ENCODE data around the gene NPAS4.
"Not testable (repeated sequence)": the region's sequence is repeated elsewhere in the genome, so short reads cannot be mapped to it uniquely, and the experiment has no call there.

The NPAS4 gene

DNA sequence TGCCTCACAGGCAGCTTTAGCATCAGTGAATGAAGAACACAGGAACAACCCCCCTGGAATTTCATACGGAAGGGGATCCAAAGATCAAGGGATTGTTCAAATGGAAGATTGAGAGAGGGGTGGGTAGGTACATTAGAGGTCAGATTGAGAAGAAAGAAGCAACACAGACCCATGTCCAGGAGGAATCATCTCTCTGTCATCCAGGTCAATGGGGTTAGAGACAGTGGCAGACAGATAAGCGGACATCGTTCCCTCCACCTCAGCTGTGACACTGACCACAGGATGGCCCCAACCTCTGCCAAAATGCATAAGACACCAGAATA lies 1.9 kb upstream of the NPAS4 start:
- H3K27ac ChIP-seq (ENCODE audit: low read depth, low read length), result no peak overlapping the region
- H3K27me3 ChIP-seq (ENCODE audit: control insufficient read depth in 1 of 2, insufficient read depth in 2 of 2, low read length in 2 of 2), result no peaks in the 10 kb centered on the region
- H3K36me3 ChIP-seq (ENCODE audit: insufficient read depth, low read length), result peaks cover 32% of the 10 kb centered on the region
- peaks cover 40% of the 10 kb centered on the region for H3K4me1 ChIP-seq (ENCODE audit: insufficient read depth, low read length)
- H3K9me3 ChIP-seq (ENCODE audit: low read length), result no peaks in the 10 kb centered on the region
- no peak overlapping the region for H3K9ac ChIP-seq (ENCODE audit: low read length)
- no peak overlapping the region for H3K4me3 ChIP-seq (ENCODE audit: low read depth in 1 of 2, low read length in 2 of 2)

DNA sequence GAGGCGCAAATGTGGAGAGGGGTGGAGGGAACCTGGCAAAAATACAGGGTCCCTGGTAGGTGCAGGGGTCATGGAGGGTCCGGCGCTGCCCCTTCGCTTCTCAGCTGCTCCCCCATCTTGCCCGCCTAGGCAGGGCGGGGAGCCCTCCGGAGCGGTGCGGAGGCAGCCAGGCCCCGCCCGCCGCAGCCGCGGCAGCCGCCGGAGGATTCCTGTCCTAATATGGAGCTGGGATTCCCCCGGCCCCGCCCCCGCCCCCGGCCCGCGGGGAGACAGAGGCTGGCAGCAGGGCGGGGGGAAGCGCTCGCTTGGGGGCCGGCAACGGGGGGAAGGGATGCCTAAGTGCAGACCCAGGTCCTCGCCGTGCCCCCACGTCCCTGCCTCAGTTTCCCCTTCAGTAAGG lies 1.0 kb upstream of the NPAS4 start:
- H3K4me3 ChIP-seq (ENCODE audit: low read depth in 1 of 2, low read length in 2 of 2), result peak overlapping the region in 1 of 2 donors; percentile 39
- H3K27me3 ChIP-seq (ENCODE audit: control insufficient read depth in 1 of 2, insufficient read depth in 2 of 2, low read length in 2 of 2), result no peaks in the 10 kb centered on the region
- H3K9me3 ChIP-seq (ENCODE audit: low read length), result no peaks in the 10 kb centered on the region
- no peak overlapping the region for H3K27ac ChIP-seq (ENCODE audit: low read depth, low read length)
- peaks cover 34% of the 10 kb centered on the region for H3K4me1 ChIP-seq (ENCODE audit: insufficient read depth, low read length)
- peaks cover 41% of the 10 kb centered on the region for H3K36me3 ChIP-seq (ENCODE audit: insufficient read depth, low read length)
- H3K9ac ChIP-seq (ENCODE audit: low read length), result no peak overlapping the region

DNA sequence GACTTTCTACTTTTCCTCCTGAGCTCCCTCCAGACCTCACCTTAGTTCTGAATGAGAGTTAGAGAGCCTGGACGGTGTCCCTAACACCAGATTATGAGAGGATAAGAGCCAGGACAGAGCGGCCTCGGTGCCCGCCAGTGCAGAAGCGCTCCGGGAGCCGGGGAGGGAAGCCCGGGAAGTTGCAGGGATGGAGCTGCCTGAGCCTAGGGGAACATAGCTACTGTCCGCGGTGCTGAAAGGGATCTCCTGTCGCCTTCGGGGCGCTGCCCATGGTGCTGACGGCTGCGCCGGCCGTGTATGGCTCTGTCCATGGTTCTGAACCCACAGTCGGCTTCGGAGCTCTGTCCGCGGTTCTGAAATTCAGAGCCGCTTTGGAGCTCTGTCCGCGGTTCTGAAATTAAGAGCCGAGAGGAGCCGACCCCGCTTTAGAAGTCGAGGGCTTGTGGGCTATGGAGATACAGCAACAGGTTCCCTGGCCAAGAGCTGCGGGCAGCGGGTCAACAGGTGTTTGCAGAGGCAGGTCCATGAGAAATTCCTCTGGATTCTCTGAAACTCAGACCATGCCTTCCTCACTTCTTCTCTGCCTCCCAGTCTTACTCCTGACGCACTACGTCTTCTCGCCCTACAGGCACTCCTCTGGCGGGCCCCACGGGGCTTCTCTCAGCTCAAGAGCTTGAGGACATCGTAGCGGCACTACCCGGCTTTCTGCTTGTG lies 814 bp downstream of the NPAS4 start:
- H3K27me3 ChIP-seq (ENCODE audit: control insufficient read depth in 1 of 2, insufficient read depth in 2 of 2, low read length in 2 of 2), result no peaks in the 10 kb centered on the region
- H3K27ac ChIP-seq (ENCODE audit: low read depth, low read length), result no peak overlapping the region
- no peak overlapping the region for H3K4me3 ChIP-seq (ENCODE audit: low read depth in 1 of 2, low read length in 2 of 2)

DNA sequence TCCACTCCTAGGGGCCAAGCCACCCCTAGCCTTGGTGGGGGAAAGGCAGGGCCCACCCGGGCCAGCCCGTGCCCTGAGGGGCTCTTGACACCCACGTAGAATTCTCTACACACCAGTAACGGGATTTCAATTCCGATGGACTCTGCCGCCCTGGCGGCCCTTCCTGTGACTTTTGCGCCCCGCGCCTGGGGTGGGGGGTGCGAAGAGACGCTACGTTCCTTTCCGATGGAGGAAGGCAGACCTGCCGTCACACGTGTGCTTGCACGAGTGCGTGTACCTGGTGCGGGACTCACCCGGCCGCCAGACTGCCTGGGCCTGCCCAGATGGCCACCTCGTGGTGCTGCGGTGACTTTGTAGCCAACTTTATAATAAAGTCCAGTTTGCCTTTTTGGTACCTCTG lies 5.5 kb downstream of the NPAS4 start:
- no peak overlapping the region for H3K9ac ChIP-seq (ENCODE audit: low read length)
- no peak overlapping the region for H3K4me3 ChIP-seq (ENCODE audit: low read depth in 1 of 2, low read length in 2 of 2)
- H3K9me3 ChIP-seq (ENCODE audit: low read length), result no peaks in the 10 kb centered on the region
- H3K27ac ChIP-seq (ENCODE audit: low read depth, low read length), result no peak overlapping the region
- peaks cover 50% of the 10 kb centered on the region for H3K36me3 ChIP-seq (ENCODE audit: insufficient read depth, low read length)
- no peaks in the 10 kb centered on the region for H3K27me3 ChIP-seq (ENCODE audit: control insufficient read depth in 1 of 2, insufficient read depth in 2 of 2, low read length in 2 of 2)
- H3K4me1 ChIP-seq (ENCODE audit: insufficient read depth, low read length), result no peaks in the 10 kb centered on the region

More for the DNA sequence above, 814 bp downstream of the NPAS4 start:
- no peak overlapping the region for H3K9ac ChIP-seq (ENCODE audit: low read length)
- peaks cover 54% of the 10 kb centered on the region for H3K36me3 ChIP-seq (ENCODE audit: insufficient read depth, low read length)
- H3K9me3 ChIP-seq (ENCODE audit: low read length), result no peaks in the 10 kb centered on the region
- peaks cover 34% of the 10 kb centered on the region for H3K4me1 ChIP-seq (ENCODE audit: insufficient read depth, low read length)

DNA sequence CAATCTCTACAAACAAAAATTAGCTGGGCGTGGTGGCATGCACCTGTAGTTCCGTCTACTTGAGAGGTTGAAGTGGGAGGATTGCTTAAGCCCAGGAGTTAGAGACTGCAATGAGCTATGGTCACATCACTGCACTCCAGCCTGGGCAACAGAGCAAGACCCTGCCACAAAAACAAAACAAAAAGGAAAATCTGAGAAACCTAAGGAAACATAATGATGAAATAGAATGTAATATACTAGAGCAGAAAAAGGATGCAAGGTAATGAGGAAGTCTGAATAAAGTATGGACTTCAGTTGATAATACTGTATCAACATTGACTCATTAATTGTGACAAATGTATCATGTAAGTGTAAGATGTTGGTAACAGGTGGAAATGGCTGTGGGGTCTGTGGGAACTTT lies 8.1 kb downstream of the NPAS4 start:
- H3K9me3 ChIP-seq (ENCODE audit: low read length), result no peaks in the 10 kb centered on the region
- no peak overlapping the region for H3K9ac ChIP-seq (ENCODE audit: low read length)
- H3K27ac ChIP-seq (ENCODE audit: low read depth, low read length), result no peak overlapping the region
- peaks cover 34% of the 10 kb centered on the region for H3K36me3 ChIP-seq (ENCODE audit: insufficient read depth, low read length)
- no peak overlapping the region for H3K4me3 ChIP-seq (ENCODE audit: low read depth in 1 of 2, low read length in 2 of 2)
- no peaks in the 10 kb centered on the region for H3K27me3 ChIP-seq (ENCODE audit: control insufficient read depth in 1 of 2, insufficient read depth in 2 of 2, low read length in 2 of 2)
- H3K4me1 ChIP-seq (ENCODE audit: insufficient read depth, low read length), result no peaks in the 10 kb centered on the region

DNA sequence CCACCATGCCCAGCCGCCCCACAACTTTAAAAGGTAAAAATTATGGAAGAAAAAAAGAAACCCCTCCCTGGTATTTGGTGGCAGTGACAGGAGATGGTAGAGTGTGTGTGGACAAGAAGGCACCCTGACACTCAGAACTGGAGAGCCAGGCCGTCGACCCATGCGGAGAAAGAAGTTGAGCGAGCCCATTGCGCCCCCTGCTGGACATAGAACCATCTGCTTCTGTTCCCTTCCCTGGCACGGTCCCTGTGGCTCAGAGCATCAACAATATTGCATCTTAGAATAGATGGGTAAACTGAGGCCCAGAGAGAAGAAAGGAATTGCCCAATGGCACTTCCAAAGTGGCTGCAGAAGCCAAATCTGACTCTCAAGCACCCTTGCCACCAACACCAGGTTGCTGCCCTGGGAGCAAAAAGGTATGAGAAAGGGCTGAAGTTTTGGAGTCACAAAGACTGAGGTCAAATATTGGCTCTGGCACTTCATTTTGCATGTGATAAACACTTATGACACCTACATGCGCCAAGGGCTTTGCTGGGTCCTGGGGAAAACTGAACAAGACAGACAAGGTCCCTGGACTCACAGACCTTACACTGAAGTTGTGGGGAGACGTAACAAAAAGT lies 9.3 kb downstream of the NPAS4 start:
- H3K9ac ChIP-seq (ENCODE audit: low read length), result no peak overlapping the region
- H3K36me3 ChIP-seq (ENCODE audit: insufficient read depth, low read length), result peaks cover 27% of the 10 kb centered on the region
- no peaks in the 10 kb centered on the region for H3K27me3 ChIP-seq (ENCODE audit: control insufficient read depth in 1 of 2, insufficient read depth in 2 of 2, low read length in 2 of 2)
- no peaks in the 10 kb centered on the region for H3K4me1 ChIP-seq (ENCODE audit: insufficient read depth, low read length)
- no peaks in the 10 kb centered on the region for H3K9me3 ChIP-seq (ENCODE audit: low read length)
- no peak overlapping the region for H3K27ac ChIP-seq (ENCODE audit: low read depth, low read length)
- H3K4me3 ChIP-seq (ENCODE audit: low read depth in 1 of 2, low read length in 2 of 2), result no peak overlapping the region

DNA sequence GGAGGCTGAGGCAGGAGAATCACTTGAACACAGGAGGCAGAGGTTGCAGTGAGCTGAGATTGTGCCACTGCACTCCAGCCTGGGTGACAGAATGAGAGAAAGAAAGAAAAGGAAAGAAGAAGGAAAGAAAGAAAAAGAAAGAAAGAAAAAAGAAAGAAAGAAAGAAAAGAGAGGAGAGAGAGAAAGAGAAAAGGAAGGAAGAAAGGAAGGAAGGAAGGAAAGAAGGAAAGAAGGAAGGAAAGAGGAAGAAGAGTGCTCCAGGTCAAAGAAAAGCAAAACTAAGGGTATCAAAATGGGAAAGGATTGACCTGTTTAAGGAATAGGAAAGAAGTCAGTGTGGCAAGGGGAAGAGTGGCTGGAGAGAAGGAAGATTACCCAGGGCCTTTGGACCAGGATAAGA lies 10.5 kb downstream of the NPAS4 start:
- not testable (repeated sequence) for H3K9me3 ChIP-seq (ENCODE audit: low read length); H3K4me1 ChIP-seq (ENCODE audit: insufficient read depth, low read length); H3K27ac ChIP-seq (ENCODE audit: low read depth, low read length); H3K27me3 ChIP-seq (ENCODE audit: control insufficient read depth in 1 of 2, insufficient read depth in 2 of 2, low read length in 2 of 2); H3K9ac ChIP-seq (ENCODE audit: low read length); H3K4me3 ChIP-seq (ENCODE audit: low read depth in 1 of 2, low read length in 2 of 2)
- peaks cover 27% of the 10 kb centered on the region for H3K36me3 ChIP-seq (ENCODE audit: insufficient read depth, low read length)

DNA sequence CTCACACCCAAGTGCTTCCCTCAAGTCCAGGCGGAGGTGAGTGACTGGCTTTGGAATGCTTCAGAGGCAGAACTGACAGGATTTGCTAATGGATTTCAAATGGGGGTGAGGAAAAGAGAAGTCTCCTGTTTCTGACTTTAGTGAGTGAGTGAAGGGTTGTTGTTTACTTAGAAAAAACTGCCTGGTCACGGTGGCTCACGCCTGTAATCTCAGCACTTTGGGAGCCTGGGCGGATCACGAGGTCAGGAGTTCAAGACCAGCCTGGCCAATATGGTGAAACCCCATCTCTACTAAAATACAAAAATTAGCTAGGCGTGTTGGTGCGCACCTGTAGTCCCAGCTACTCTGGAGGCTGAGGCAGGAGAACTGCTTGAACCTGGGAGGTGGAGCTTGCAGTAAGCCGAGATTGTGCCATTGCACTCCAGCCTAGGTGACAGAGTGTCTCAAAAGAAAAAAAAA lies 11.1 kb downstream of the NPAS4 start:
- H3K9me3 ChIP-seq (ENCODE audit: low read length); H3K4me3 ChIP-seq (ENCODE audit: low read depth in 1 of 2, low read length in 2 of 2); H3K27me3 ChIP-seq (ENCODE audit: control insufficient read depth in 1 of 2, insufficient read depth in 2 of 2, low read length in 2 of 2); H3K27ac ChIP-seq (ENCODE audit: low read depth, low read length); H3K9ac ChIP-seq (ENCODE audit: low read length); H3K4me1 ChIP-seq (ENCODE audit: insufficient read depth, low read length): not testable (repeated sequence)
- H3K36me3 ChIP-seq (ENCODE audit: insufficient read depth, low read length), result peaks cover 28% of the 10 kb centered on the region

DNA sequence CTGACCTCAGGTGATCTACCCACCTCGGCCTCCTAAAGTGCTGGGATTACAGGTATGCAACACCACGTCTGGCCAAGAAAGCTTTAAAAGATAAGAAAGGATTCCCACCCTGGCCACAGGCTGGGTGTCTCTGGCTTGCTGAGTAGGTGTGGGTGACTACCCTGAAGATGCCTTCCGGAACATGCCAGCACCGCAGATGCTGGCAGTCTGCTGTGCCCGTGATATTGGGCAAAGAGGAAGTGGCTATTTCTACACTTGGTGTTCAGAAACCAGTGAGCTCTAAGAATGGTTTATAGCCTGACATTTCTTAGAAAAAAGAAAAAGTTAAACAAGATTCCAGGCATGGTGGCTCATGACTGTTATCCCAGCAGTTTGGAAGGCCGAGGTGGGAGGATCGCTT lies 11.8 kb downstream of the NPAS4 start:
- H3K27ac ChIP-seq (ENCODE audit: low read depth, low read length), result no peak overlapping the region
- H3K4me1 ChIP-seq (ENCODE audit: insufficient read depth, low read length), result peaks cover under 1% of the 10 kb centered on the region
- no peak overlapping the region for H3K4me3 ChIP-seq (ENCODE audit: low read depth in 1 of 2, low read length in 2 of 2)
- no peak overlapping the region for H3K9ac ChIP-seq (ENCODE audit: low read length)
- no peaks in the 10 kb centered on the region for H3K27me3 ChIP-seq (ENCODE audit: control insufficient read depth in 1 of 2, insufficient read depth in 2 of 2, low read length in 2 of 2)
- H3K36me3 ChIP-seq (ENCODE audit: insufficient read depth, low read length), result peaks cover 29% of the 10 kb centered on the region
- no peaks in the 10 kb centered on the region for H3K9me3 ChIP-seq (ENCODE audit: low read length)

DNA sequence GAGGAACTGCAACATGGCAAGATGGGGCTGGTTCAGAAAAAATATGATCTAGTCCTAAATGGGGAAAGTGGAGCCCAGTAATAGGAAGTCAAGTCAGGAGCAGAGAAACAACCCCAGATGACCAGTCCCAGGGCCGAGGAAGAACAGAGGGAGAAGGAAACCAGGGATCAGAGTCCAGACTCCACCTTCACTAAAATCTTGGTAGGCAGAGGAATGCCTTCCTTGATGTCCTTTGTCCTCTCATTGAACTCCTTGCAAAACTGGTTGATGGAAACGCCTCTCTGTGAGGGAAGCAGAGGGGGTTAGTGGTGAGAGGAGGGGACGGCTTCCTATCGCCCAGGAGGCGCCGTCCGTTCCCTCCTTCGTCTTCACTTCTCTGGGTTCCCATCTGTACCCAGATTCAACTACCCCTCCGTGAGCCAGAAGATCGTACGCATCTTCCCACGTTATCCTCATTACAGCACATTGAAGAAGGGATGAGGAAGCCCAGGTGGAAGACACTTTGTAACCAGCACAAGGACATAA lies 17.2 kb downstream of the NPAS4 start:
- no peaks in the 10 kb centered on the region for H3K9me3 ChIP-seq (ENCODE audit: low read length)
- H3K9ac ChIP-seq (ENCODE audit: low read length), result peak overlapping the region; percentile 80
- H3K27ac ChIP-seq (ENCODE audit: low read depth, low read length), result peak overlapping the region; percentile 82
- peaks cover 8% of the 10 kb centered on the region for H3K4me1 ChIP-seq (ENCODE audit: insufficient read depth, low read length)
- H3K4me3 ChIP-seq (ENCODE audit: low read depth in 1 of 2, low read length in 2 of 2), result peak overlapping the region; percentile 60 to 96
- H3K27me3 ChIP-seq (ENCODE audit: control insufficient read depth in 1 of 2, insufficient read depth in 2 of 2, low read length in 2 of 2), result no peaks in the 10 kb centered on the region
- H3K36me3 ChIP-seq (ENCODE audit: insufficient read depth, low read length), result peaks cover 25% of the 10 kb centered on the region

DNA sequence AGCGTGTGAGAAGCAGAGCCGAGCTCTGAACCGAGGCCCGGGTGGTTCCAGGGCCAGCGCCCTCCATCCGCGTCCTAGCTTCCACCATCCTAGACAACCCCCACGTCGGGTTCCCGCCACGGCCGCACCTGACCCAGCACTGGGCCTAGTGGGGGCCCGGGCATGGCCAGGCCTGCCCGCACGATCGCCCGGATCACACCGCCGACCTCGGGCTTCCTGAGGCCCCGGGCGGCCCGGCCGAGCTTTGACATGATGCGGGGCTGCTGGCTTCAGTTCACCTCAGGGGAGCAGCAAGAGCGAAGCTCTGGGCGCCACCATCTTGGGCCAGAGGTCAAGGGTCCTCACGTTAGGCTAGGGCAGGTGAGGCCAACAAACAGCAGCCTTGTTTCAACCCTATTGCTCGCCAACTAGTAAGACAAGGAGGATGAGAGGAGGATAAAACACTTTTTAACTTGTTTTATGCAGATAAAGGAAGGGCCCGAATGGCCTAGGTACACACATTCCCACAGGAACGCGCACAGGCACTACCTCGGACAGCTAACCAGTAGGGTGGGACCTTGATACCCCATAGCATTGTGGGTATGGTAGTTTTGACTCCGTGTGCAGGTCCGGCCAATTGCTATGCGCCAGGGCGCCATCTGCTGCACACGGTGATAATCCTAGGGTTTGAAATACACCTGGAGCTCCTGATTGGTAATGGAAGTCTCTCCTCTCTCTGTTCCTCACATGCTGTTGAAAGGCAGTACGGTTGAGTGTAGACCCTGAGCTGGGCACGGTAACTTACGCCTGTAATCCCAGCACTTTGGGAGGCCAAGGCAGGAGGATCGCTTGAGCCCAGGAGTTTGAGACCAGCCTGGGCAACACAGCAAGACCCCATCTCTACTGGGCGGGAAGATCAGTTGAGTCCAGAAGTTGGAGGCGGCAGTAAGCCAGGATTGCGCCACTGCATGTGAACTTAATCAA lies 17.9 kb downstream of the NPAS4 start, which contains the start of gene MRPL11:
Gene MRPL11 (minus strand): TSS at position 345 of the 963 bp plus-strand sequence. CDS start 94 bp downstream, at position 251.
- Histone ChIP-seq H3K9me3 (ENCODE audit: low read length) (no peaks in the 10 kb centered on the region), H3K4me3 (ENCODE audit: low read depth in 1 of 2, low read length in 2 of 2) (peak within 1 kb of the TSS; percentile 60 to 96), H3K27ac (ENCODE audit: low read depth, low read length) (peak within 1 kb of the TSS; percentile 82), H3K4me1 (ENCODE audit: insufficient read depth, low read length) (peaks cover 8% of the 10 kb centered on the region), H3K27me3 (ENCODE audit: control insufficient read depth in 1 of 2, insufficient read depth in 2 of 2, low read length in 2 of 2) (no peaks in the 10 kb centered on the region), H3K36me3 (ENCODE audit: insufficient read depth, low read length) (peaks cover 25% of the 10 kb centered on the region), H3K9ac (ENCODE audit: low read length) (peak within 1 kb of the TSS; percentile 80)
